T-helper 17 cell (primary cell): Measurements from ENCODE around the gene HS1BP3. TPM values are rescaled to one million over a fixed set of nuclear protein-coding genes. Genes with fewer than 3 reads are reported as not detected.

Experiments
- ATAC-seq: fragments of 150-1000 bp; cut with Tn5 transposase; 2 replicates; pipeline ENCODE4 v1.10.0; 2021; ENCODE audit warnings: mild to moderate bottlenecking, moderate library complexity
- DNase-seq, 3 donors: peaks; one replicate each; pipeline versions ENCODE4 v3.0.0 to v3.0.0-alpha.2; 2020 to 2021
- H3K9me3 ChIP-seq: one replicate; pipeline ENCODE4 v1.7.0; 2013; ENCODE audit warnings: low read length, mild to moderate bottlenecking; ENCODE audit not compliant: control insufficient read depth, poor library complexity, severe bottlenecking
- H3K27ac Mint-ChIP-seq: one replicate; pipeline ENCODE4 v1.8.0; 2022; ENCODE audit warnings: mild to moderate bottlenecking, moderate library complexity, mixed read lengths
- H3K27me3 Mint-ChIP-seq: one replicate; pipeline ENCODE4 v1.8.0; 2022; ENCODE audit warnings: mixed read lengths
- H3K36me3 Mint-ChIP-seq: one replicate; pipeline ENCODE4 v1.8.0; 2022; ENCODE audit warnings: low read depth, mixed read lengths
- H3K4me1 Mint-ChIP-seq: one replicate; pipeline ENCODE4 v1.8.0; 2022; ENCODE audit warnings: mild to moderate bottlenecking, mixed read lengths
- H3K4me3 Mint-ChIP-seq: one replicate; pipeline ENCODE4 v1.8.0; 2022; ENCODE audit warnings: mild to moderate bottlenecking, moderate library complexity, mixed read lengths
- total RNA-seq, 4 donors: library from RNA in 2 of 4; stranded (reverse) in 2 of 4; gene quantifications; one replicate each; pipeline ENCODE4 v1.2.3 and lab custom pipeline; 2022 to 2026

HS1BP3 gene
- total RNA-seq, 2 donors from 2014 or later = 12.8 to 13.7 TPM

DNA sequence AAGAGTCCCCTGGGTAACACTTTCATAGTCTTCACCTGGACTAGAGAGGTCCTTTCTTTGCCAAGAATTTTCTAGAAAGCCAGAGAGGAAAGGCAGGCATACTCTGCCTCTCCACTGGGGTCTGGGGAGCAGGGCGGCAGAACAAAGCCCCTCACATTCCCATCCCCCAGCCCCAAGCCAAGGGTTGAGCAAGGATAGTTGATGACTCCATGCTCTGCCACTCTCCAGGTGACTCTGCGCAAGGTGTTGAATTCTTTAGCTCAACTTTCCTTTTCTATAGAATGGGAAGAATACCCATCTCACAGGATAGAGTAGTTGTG, 13.1 kb upstream of the HS1BP3 start:
- peaks cover 86% of the 10 kb centered on the region for H3K27me3 Mint-ChIP-seq
- H3K36me3 Mint-ChIP-seq = no peaks in the 10 kb centered on the region
- no peaks in the 10 kb centered on the region for H3K9me3 ChIP-seq
- H3K27ac Mint-ChIP-seq = no peak overlapping the region
- DNase-seq = no peak
- peaks cover 8% of the 10 kb centered on the region for H3K4me1 Mint-ChIP-seq
- ATAC-seq = no peak
- H3K4me3 Mint-ChIP-seq = no peak overlapping the region

GRCh38 chr2:20663196-20664070, 12.5 kb upstream of the HS1BP3 start:
- peaks cover 8% of the 10 kb centered on the region for H3K4me1 Mint-ChIP-seq
- H3K4me3 Mint-ChIP-seq = no peak overlapping the region
- DNase-seq = no peak
- no peak for ATAC-seq
- no peaks in the 10 kb centered on the region for H3K36me3 Mint-ChIP-seq
- H3K27ac Mint-ChIP-seq = no peak overlapping the region
- H3K27me3 Mint-ChIP-seq = peaks cover 85% of the 10 kb centered on the region
- no peaks in the 10 kb centered on the region for H3K9me3 ChIP-seq

DNA sequence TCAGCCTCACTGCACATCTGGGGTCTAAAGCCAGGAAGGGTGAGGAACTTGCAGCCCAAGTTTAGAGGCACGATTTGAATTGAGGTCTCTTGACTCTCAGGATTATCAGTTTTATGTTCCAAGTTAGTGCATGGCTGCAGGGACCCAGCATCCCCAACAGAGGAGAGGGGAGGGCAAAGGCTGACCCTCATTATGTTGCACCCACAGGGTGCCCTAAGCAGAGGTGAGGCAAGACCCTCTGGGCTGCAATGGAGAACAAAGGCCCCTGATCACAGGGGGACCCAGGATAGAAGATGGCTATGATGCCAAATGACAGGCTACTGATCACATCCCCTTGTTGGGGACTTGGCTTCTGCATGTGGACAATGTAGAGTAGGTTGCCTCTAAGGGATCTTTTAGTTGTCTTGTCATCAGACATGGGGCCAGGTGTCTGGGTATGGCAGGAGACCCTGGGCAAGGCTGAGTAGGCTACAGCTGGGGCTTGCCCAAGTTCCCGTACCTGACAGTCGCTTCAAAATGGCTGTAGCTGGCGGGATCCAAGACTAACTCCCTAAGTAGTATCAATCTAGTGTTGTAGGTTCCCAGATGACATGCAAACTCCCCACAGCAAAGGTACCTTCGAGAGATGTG, 11.5 kb upstream of the HS1BP3 start:
- no peak overlapping the region for H3K4me3 Mint-ChIP-seq
- peaks cover 82% of the 10 kb centered on the region for H3K27me3 Mint-ChIP-seq
- H3K9me3 ChIP-seq = no peaks in the 10 kb centered on the region
- H3K36me3 Mint-ChIP-seq = no peaks in the 10 kb centered on the region
- ATAC-seq (no peak), DNase-seq (no peak)
- H3K27ac Mint-ChIP-seq = no peak overlapping the region
- H3K4me1 Mint-ChIP-seq = peaks cover 6% of the 10 kb centered on the region

GRCh38 chr2:20661421-20662307, 10.8 kb upstream of the HS1BP3 start:
- H3K27ac Mint-ChIP-seq = no peak overlapping the region
- H3K4me1 Mint-ChIP-seq = peaks cover 6% of the 10 kb centered on the region
- H3K27me3 Mint-ChIP-seq = peaks cover 90% of the 10 kb centered on the region
- DNase-seq (peak in 2 of 3 donors; percentile 50 to 53), ATAC-seq (peak; percentile 82)
- peaks cover 2% of the 10 kb centered on the region for H3K36me3 Mint-ChIP-seq
- no peak overlapping the region for H3K4me3 Mint-ChIP-seq
- no peaks in the 10 kb centered on the region for H3K9me3 ChIP-seq

DNA sequence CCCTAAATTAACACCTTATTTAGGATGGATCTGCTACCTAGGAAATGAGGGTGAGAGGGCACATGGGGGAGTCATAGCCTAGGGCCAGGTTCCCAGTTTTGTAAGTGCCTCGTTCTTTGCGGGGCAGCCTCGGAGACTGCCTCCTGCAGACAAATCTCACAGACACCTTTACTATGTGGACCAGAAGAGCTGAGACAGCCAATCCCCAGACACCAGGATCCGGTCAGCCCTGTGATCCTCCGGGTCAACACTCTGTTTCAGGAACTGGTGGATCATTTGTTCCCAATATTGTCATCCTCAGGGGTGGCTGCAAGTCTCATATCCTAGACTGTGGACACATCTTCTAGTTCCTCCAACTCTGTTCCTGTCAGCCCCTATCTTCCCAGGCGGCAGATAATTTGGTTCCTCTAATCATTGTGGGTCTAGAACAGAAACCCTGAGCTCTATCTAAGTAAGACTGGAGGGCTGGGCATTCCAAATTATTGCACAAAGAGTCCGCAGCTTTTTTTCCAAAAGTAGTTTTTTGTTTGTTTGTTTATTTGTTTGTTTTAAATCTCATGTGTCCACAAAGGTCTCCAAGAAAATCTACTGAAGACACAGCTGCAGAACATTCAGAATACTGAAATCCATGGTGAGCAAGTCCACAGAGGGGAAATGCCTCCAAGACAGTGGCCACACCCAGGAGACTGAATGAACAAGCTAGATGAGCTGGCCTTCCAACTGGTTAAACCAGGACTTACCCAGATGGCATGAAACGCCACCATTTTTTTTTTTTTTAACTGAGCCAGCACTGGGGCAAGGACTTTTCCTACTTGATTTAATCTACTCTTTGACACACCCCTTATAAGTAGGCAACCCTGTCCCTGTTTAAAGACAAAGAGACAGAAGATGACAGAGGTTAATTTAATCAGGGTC, 9.9 kb upstream of the HS1BP3 start:
- H3K4me1 Mint-ChIP-seq = peaks cover 4% of the 10 kb centered on the region
- ATAC-seq (no peak), DNase-seq (no peak)
- no peak overlapping the region for H3K4me3 Mint-ChIP-seq
- no peaks in the 10 kb centered on the region for H3K9me3 ChIP-seq
- peaks cover 89% of the 10 kb centered on the region for H3K27me3 Mint-ChIP-seq
- peaks cover 2% of the 10 kb centered on the region for H3K36me3 Mint-ChIP-seq
- H3K27ac Mint-ChIP-seq = no peak overlapping the region

DNA sequence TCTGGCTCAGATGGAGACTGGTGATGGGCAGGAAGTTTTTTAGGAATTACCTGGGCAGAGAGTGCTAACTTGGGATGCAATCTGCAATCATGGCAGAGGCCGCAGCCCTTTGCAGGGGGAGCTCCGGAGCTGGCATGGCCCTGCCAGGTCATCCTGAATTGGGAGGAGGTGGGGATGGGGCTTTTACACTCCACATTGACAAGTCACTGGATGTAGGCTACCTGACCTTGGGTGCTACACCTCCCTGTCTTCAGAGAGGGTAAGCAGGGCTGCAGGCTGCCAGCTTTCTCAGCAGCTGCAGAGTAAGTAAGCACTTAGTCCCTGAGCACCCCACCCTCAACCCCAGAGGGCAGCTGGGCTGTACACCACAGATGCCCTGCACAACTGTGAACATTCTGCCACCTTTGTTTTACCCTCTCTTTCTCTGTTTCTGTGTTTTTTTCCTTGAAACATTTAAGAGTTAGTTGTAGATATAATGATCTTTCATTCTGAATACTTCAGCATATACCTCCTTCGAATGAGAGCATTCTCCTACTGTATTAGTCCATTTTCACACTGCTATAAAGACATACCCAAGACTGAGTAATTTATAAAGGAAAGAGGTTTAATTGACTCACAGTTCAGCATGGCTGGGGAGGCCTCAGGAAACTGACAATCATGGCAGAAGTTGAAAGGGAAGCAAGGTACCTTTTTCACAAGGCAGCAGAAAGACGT, 6.8 kb upstream of the HS1BP3 start:
- Mint-ChIP-seq H3K27me3 (peaks cover 75% of the 10 kb centered on the region), H3K27ac (no peak overlapping the region), H3K4me1 (peaks cover 2% of the 10 kb centered on the region), H3K4me3 (no peak overlapping the region), H3K36me3 (peaks cover 7% of the 10 kb centered on the region)
- DNase-seq = no peak
- H3K9me3 ChIP-seq = no peaks in the 10 kb centered on the region
- no peak for ATAC-seq

GRCh38 chr2:20656561-20656960, 5.7 kb upstream of the HS1BP3 start:
- DNase-seq (no peak), ATAC-seq (no peak)
- H3K4me3 Mint-ChIP-seq = no peak overlapping the region
- peaks cover 10% of the 10 kb centered on the region for H3K36me3 Mint-ChIP-seq
- H3K9me3 ChIP-seq = no peaks in the 10 kb centered on the region
- H3K4me1 Mint-ChIP-seq = peaks cover 5% of the 10 kb centered on the region
- peaks cover 63% of the 10 kb centered on the region for H3K27me3 Mint-ChIP-seq
- no peak overlapping the region for H3K27ac Mint-ChIP-seq

GRCh38 chr2:20654535-20654813, 3.6 kb upstream of the HS1BP3 start:
- H3K27ac Mint-ChIP-seq = peak overlapping the region; percentile 65
- DNase-seq = no peak
- H3K27me3 Mint-ChIP-seq = peaks cover 43% of the 10 kb centered on the region
- no peak overlapping the region for H3K4me3 Mint-ChIP-seq
- no peaks in the 10 kb centered on the region for H3K9me3 ChIP-seq
- peaks cover 18% of the 10 kb centered on the region for H3K4me1 Mint-ChIP-seq
- no peak for ATAC-seq
- H3K36me3 Mint-ChIP-seq = peaks cover 10% of the 10 kb centered on the region

DNA sequence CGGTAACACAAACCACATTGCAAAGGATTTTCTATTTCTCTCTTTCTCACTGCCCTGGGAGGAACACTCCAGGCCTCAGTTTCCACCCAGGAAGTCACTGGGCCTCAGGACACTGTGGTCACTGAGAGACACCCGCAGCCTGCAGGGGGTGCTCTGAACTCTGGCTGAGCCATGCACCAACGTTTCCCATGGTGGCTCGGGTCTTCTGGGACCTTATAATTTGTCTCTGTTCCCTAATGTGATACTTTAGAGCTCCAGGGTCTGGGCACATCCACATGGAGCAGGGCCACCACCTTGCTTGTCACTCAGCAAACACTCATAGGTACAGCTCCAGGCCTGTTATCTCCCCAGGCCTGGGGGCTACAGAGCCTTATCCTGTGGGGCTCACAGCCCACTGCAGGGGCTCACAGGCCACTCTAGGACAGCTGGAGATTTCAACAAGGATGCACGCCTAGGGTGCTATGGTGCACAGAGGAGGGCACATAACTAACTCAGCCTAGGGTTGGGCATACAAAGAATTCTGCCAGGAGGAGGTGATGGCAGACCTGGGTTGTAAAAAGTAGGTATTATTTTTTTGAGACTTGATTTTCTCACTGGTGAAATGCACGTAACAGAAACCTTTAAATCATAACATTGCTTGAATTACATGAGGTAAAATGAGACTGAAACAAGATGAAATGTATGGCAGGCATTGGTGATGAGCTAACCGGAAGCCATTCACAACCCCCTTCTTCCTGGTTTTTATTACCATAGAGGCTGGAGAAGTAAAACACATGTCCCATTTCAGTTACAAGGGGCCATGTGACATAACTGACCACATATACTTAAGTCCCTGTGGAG, 3.0 kb upstream of the HS1BP3 start:
- peaks cover 10% of the 10 kb centered on the region for H3K36me3 Mint-ChIP-seq
- peaks cover 37% of the 10 kb centered on the region for H3K27me3 Mint-ChIP-seq
- no peak overlapping the region for H3K4me3 Mint-ChIP-seq
- H3K27ac Mint-ChIP-seq = peak overlapping the region; percentile 65
- peaks cover 23% of the 10 kb centered on the region for H3K4me1 Mint-ChIP-seq
- DNase-seq = no peak
- ATAC-seq = no peak
- H3K9me3 ChIP-seq = no peaks in the 10 kb centered on the region

DNA sequence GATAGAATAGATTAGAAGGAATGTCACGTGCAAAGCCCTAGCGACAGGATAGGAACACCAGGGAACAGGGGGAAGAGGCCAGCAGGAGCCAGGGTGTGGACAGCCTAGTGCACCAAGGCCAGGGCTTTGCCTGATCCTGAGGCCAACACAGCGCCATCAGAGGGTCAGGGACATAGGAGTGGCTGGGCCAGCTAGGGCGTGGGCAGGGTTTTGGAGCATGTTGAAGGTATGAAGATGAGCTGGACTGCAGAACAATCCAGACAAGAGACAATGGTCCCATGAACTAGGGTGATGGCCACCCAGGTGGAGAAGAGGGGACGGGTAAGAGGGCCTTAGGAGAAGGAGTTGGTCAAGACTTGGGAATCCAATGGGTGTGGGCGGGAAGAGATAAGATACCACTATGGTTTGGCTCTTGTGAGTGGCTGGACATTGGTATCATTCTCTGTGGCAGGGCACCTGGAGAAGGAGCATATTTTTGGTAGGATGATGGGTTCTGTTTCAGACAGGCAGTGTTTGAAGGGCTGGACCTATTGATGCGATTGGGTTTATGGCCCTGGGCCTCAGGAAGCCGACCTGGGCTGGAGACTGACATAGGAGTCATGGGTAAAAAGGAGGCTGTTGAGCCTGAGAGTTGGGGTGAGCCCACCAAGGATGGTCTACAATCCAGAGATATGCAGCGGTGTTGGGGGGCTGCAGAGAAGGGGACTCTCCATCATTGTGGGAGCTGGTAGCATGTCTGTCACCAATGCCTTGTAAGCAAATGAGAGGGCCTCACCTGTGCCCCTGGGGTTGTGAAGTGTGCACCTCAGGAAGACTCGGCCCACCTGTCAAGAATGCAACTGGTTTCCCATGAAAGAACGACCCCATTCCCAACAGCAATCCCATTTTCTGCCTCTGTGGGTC, 2.0 kb upstream of the HS1BP3 start:
- ATAC-seq (no peak), DNase-seq (no peak)
- Mint-ChIP-seq H3K27me3 (peaks cover 30% of the 10 kb centered on the region), H3K27ac (peak overlapping the region; percentile 94), H3K36me3 (peaks cover 14% of the 10 kb centered on the region), H3K4me1 (peaks cover 33% of the 10 kb centered on the region), H3K4me3 (no peak overlapping the region)
- no peaks in the 10 kb centered on the region for H3K9me3 ChIP-seq

GRCh38 chr2:20652141-20652540, 1.2 kb upstream of the HS1BP3 start:
- peaks cover 24% of the 10 kb centered on the region for H3K27me3 Mint-ChIP-seq
- peaks cover 14% of the 10 kb centered on the region for H3K36me3 Mint-ChIP-seq
- no peaks in the 10 kb centered on the region for H3K9me3 ChIP-seq
- ATAC-seq (no peak), DNase-seq (no peak)
- peak overlapping the region; percentile 95 for H3K4me3 Mint-ChIP-seq
- H3K4me1 Mint-ChIP-seq = peaks cover 34% of the 10 kb centered on the region
- H3K27ac Mint-ChIP-seq = peak overlapping the region; percentile 94
